ENCODE data around the gene DSG4.

GRCh38 chr18:31444142-31444541 is 67.6 kb downstream of the DSG4 start:
- TF ChIP-seq, protein P1, sequence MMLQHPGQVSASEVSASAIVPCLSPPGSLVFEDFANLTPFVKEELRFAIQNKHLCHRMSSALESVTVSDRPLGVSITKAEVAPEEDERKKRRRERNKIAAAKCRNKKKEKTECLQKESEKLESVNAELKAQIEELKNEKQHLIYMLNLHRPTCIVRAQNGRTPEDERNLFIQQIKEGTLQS (IDR thresholded peaks at IDR 0.05), result no peak
- no peak for TF ChIP-seq CTCF (IDR thresholded peaks at IDR 0.05; ENCODE audit: low read depth, low read length, missing input control)
